ENCODE measurements around the gene ZNF506. TPM values are rescaled to one million over a fixed set of nuclear protein-coding genes. Genes with fewer than 3 reads are reported as not detected.
"Not testable (repeated sequence)": the region's sequence is repeated elsewhere in the genome, so short reads cannot be mapped to it uniquely, and the experiment has no call there.

Gene ZNF506
- total RNA-seq, 1 donor from 2014 or later: 20.9 TPM

DNA sequence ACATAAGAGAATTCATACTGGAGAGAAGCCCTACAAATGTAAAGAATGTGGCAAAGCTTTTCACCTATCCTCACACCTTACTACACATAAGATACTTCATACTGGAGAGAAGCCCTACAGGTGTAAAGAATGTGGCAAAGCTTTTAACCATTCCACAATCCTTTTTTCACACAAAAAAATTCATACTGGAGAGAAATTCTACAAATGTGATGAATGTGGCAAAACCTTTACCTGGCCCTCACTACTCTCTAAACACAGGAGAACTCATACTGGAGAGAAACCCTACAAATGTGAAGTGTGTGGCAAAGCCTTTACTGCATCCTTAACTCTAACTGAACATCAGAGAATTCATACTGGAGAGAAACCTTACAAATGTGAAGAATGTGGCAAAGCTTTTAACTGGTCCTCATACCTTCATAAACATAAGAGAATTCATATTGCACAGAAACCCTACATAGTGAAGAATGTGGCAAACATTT lies 14.0 kb upstream of the ZNF506 start:
- Histone ChIP-seq H3K9me3 (ENCODE audit: control insufficient read depth in 3 of 3, low read length in 3 of 3) (peaks cover 15 to 21% (median 20%) of the 10 kb centered on the region in 3 donors), H3K9ac (ENCODE audit: low read depth in 1 of 3, low read length in 3 of 3) (no peak overlapping the region), H3K36me3 (ENCODE audit: control insufficient read depth in 3 of 3, insufficient read depth in 3 of 3, low read length in 3 of 3) (no peaks in the 10 kb centered on the region), H3K27ac (ENCODE audit: low read depth, low read length) (no peak overlapping the region), H3K27me3 (ENCODE audit: control insufficient read depth in 3 of 3, insufficient read depth in 3 of 3, low read length in 3 of 3) (no peaks in the 10 kb centered on the region), H3K4me1 (ENCODE audit: control insufficient read depth in 3 of 3, insufficient read depth in 3 of 3, low read length in 3 of 3) (no peaks in the 10 kb centered on the region), H3K4me3 (ENCODE audit: low read length in 3 of 3) (no peak overlapping the region)

DNA sequence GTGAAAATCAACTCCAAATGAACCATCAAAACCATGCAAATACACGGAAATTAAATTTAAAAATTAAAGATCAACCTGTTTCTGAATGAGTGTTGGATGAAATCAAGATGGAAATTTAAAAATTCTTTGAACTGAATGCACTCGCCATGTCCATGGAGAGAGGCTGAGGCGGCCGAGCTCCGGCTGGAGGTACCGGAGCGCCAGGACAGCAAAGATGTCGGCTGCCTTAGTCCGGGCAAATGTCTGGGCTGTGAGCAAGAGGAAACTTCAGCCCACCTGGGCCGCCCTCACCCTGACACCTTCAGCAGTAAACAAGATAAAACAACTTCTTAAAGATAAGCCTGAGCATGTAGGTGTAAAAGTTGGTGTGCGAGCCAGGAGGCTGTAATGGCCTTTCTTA lies 5.3 kb upstream of the ZNF506 start:
- H3K36me3 ChIP-seq (ENCODE audit: control insufficient read depth in 3 of 3, insufficient read depth in 3 of 3, low read length in 3 of 3): no peaks in the 10 kb centered on the region
- H3K9me3 ChIP-seq (ENCODE audit: control insufficient read depth in 3 of 3, low read length in 3 of 3): peaks cover 6 to 17% (median 12%) of the 10 kb centered on the region in 3 donors
- H3K9ac ChIP-seq (ENCODE audit: low read depth in 1 of 3, low read length in 3 of 3): no peak overlapping the region
- no peaks in the 10 kb centered on the region for H3K27me3 ChIP-seq (ENCODE audit: control insufficient read depth in 3 of 3, insufficient read depth in 3 of 3, low read length in 3 of 3)
- H3K4me1 ChIP-seq (ENCODE audit: control insufficient read depth in 3 of 3, insufficient read depth in 3 of 3, low read length in 3 of 3): peaks cover 0 to 3% (median 0%) of the 10 kb centered on the region in 3 donors
- no peak overlapping the region for H3K4me3 ChIP-seq (ENCODE audit: low read length in 3 of 3)
- no peak overlapping the region for H3K27ac ChIP-seq (ENCODE audit: low read depth, low read length)

DNA sequence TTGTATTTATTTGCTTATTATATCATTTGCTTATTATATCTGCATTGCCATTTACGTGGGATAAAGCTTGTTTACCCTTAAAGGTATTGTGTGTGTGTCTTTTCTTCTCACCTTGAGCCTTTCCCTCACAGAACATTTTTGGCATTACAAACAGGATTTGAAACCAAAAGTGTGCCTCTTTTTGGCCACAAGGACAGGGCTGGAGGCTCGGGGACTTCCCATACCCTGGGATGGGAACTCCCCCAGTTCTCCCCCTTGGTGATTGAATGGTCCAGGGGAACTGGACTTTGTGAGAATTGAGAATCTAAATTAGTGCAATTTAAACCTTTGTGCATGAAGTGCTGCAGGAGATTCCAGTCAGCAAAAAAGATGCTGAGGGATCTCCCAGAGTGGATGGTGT lies 2.4 kb upstream of the ZNF506 start:
- no peaks in the 10 kb centered on the region for H3K27me3 ChIP-seq (ENCODE audit: control insufficient read depth in 3 of 3, insufficient read depth in 3 of 3, low read length in 3 of 3)
- H3K27ac ChIP-seq (ENCODE audit: low read depth, low read length): no peak overlapping the region
- H3K4me1 ChIP-seq (ENCODE audit: control insufficient read depth in 3 of 3, insufficient read depth in 3 of 3, low read length in 3 of 3): peaks cover 0 to 11% (median 0%) of the 10 kb centered on the region in 3 donors
- no peak overlapping the region for H3K4me3 ChIP-seq (ENCODE audit: low read length in 3 of 3)
- H3K36me3 ChIP-seq (ENCODE audit: control insufficient read depth in 3 of 3, insufficient read depth in 3 of 3, low read length in 3 of 3): no peaks in the 10 kb centered on the region
- H3K9me3 ChIP-seq (ENCODE audit: control insufficient read depth in 3 of 3, low read length in 3 of 3): peaks cover 0 to 2% (median 0%) of the 10 kb centered on the region in 3 donors
- no peak overlapping the region for H3K9ac ChIP-seq (ENCODE audit: low read depth in 1 of 3, low read length in 3 of 3)

DNA sequence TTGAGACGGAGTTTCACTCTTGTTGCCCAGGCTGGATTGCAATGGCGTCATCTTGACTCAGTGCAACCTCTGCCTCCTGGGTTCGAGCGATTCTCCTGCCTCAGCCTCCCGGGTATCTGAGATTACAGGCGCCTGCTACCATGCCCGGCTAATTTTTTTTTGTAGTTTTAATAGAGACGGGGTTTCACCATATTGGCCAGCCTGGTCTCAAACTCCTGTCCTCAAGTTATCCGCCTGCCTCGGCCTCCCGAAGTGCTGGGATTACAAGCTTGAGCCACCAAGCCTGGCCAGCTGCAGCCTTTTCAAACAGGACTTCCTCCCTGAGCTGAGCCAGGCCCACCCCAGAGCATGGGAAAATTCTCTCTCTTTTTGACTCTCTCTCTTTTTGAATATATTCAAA lies 426 bp upstream of the ZNF506 start:
- H3K4me3 ChIP-seq (ENCODE audit: low read length in 3 of 3): peak overlapping the region; percentile 97 to 99 (median 99)
- not testable (repeated sequence) for H3K36me3 ChIP-seq (ENCODE audit: control insufficient read depth in 3 of 3, insufficient read depth in 3 of 3, low read length in 3 of 3); H3K27me3 ChIP-seq (ENCODE audit: control insufficient read depth in 3 of 3, insufficient read depth in 3 of 3, low read length in 3 of 3); H3K9me3 ChIP-seq (ENCODE audit: control insufficient read depth in 3 of 3, low read length in 3 of 3)
- H3K4me1 ChIP-seq (ENCODE audit: control insufficient read depth in 3 of 3, insufficient read depth in 3 of 3, low read length in 3 of 3): peaks cover 0 to 11% (median 2%) of the 10 kb centered on the region in 3 donors
- peak overlapping the region; percentile 51 for H3K27ac ChIP-seq (ENCODE audit: low read depth, low read length)
- peak overlapping the region; percentile 71 to 100 (median 94) for H3K9ac ChIP-seq (ENCODE audit: low read depth in 1 of 3, low read length in 3 of 3)

DNA sequence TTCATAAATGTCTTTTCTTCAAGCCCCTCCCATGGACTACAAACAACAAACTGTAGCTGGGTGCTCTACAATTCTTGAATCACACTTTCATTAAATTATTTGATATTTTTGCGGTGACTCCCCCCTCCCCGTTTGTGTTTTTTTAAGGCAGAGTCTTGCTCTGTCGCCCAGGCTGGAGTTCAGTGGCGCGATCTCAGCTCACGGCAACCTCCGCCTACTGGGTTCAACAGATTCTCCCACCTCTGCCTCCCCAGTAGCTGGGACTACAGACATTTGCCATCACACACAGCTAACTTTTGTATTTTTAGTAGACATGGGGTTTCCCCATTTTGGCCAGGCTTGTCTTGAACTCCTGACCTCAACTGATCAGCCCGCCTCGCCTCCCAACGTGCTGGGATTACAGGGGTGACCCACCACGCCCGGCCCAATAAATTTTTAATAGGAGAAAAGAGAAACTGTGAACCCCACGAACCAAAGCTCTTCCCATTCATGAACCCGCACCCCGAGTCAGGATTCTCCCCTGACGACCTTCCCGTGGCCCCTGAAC lies 703 bp downstream of the ZNF506 start:
- H3K9me3 ChIP-seq (ENCODE audit: control insufficient read depth in 3 of 3, low read length in 3 of 3): peaks cover 0 to 2% (median 0%) of the 10 kb centered on the region in 3 donors

DNA sequence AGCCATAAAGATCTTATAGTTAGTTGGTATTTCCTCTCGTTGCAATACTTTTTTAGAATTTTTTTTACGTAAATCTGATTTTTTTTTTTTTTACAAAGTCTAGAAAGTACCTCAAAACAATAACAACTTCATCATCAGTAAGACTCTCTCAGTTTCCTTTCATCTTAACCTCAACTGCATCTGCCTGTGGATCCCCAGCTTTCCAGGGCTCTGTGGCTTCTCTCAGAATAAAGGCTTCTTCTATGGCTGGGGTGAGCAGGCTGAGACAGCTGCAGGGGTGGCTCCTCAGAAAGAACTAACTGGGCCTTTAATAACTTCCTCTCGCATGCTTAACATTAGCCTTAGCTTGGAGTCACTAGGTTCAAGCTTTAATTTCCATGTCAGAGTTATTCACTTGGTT lies 4.2 kb downstream of the ZNF506 start:
- no peaks in the 10 kb centered on the region for H3K27me3 ChIP-seq (ENCODE audit: control insufficient read depth in 3 of 3, insufficient read depth in 3 of 3, low read length in 3 of 3)
- peaks cover 5 to 11% (median 6%) of the 10 kb centered on the region in 3 donors for H3K36me3 ChIP-seq (ENCODE audit: control insufficient read depth in 3 of 3, insufficient read depth in 3 of 3, low read length in 3 of 3)
- H3K9ac ChIP-seq (ENCODE audit: low read depth in 1 of 3, low read length in 3 of 3): no peak overlapping the region
- no peak overlapping the region for H3K27ac ChIP-seq (ENCODE audit: low read depth, low read length)
- no peaks in the 10 kb centered on the region for H3K9me3 ChIP-seq (ENCODE audit: control insufficient read depth in 3 of 3, low read length in 3 of 3)
- H3K4me3 ChIP-seq (ENCODE audit: low read length in 3 of 3): no peak overlapping the region
- peaks cover 0 to 11% (median 2%) of the 10 kb centered on the region in 3 donors for H3K4me1 ChIP-seq (ENCODE audit: control insufficient read depth in 3 of 3, insufficient read depth in 3 of 3, low read length in 3 of 3)

More for the DNA sequence above, 703 bp downstream of the ZNF506 start:
- Histone ChIP-seq H3K27me3 (ENCODE audit: control insufficient read depth in 3 of 3, insufficient read depth in 3 of 3, low read length in 3 of 3) (no peaks in the 10 kb centered on the region), H3K27ac (ENCODE audit: low read depth, low read length) (peak overlapping the region; percentile 98), H3K36me3 (ENCODE audit: control insufficient read depth in 3 of 3, insufficient read depth in 3 of 3, low read length in 3 of 3) (peaks cover 0 to 4% (median 2%) of the 10 kb centered on the region in 3 donors), H3K4me1 (ENCODE audit: control insufficient read depth in 3 of 3, insufficient read depth in 3 of 3, low read length in 3 of 3) (peaks cover 0 to 11% (median 2%) of the 10 kb centered on the region in 3 donors), H3K9ac (ENCODE audit: low read depth in 1 of 3, low read length in 3 of 3) (peak overlapping the region; percentile 94 to 100 (median 98)), H3K4me3 (ENCODE audit: low read length in 3 of 3) (peak overlapping the region; percentile 97 to 99 (median 99))

DNA sequence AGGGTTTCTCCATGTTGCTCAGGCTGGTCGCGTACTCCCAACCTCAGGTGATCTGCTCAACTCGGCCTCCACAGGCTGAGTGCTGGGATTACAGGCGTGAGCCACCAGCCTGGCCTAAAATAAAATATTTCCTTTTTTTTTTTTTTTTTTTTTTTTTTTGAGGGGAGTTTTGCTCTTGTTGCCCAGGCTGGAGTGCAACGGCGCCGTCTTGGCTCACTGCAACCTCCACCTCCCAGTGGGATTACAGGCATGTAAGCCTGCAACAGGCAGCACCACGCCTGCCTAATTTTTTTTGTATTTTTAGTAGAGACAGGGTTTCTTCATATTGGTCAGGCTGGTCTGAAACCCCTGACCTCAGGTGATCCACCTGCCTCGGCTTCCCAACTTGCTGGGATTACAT lies 4.9 kb downstream of the ZNF506 start:
- H3K4me1 ChIP-seq (ENCODE audit: control insufficient read depth in 3 of 3, insufficient read depth in 3 of 3, low read length in 3 of 3): peaks cover 0 to 8% (median 2%) of the 10 kb centered on the region in 3 donors
- no peaks in the 10 kb centered on the region for H3K27me3 ChIP-seq (ENCODE audit: control insufficient read depth in 3 of 3, insufficient read depth in 3 of 3, low read length in 3 of 3)
- peaks cover 5 to 11% (median 6%) of the 10 kb centered on the region in 3 donors for H3K36me3 ChIP-seq (ENCODE audit: control insufficient read depth in 3 of 3, insufficient read depth in 3 of 3, low read length in 3 of 3)
- no peaks in the 10 kb centered on the region for H3K9me3 ChIP-seq (ENCODE audit: control insufficient read depth in 3 of 3, low read length in 3 of 3)
- no peak overlapping the region for H3K4me3 ChIP-seq (ENCODE audit: low read length in 3 of 3)
- H3K27ac ChIP-seq (ENCODE audit: low read depth, low read length): no peak overlapping the region
- no peak overlapping the region for H3K9ac ChIP-seq (ENCODE audit: low read depth in 1 of 3, low read length in 3 of 3)

DNA sequence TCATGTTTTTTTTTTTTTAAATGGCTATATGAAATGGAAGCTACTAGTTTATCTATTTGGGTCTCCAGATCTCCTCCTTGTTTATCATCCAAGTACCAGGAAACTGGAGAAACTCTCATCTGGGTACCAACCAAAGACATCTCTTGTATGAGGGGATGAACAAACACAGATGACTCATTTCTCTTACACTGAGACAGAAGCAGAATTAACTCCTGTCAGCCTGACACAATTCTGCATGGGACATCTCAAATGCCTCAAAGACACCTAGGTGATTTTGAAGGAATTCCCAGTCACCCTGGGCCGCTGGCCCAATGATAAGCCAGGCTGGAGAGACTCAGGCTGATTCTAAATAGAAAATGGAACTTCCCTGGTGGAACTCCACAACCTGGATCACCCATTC lies 9.6 kb downstream of the ZNF506 start:
- H3K4me3 ChIP-seq (ENCODE audit: low read length in 3 of 3); H3K4me1 ChIP-seq (ENCODE audit: control insufficient read depth in 3 of 3, insufficient read depth in 3 of 3, low read length in 3 of 3); H3K36me3 ChIP-seq (ENCODE audit: control insufficient read depth in 3 of 3, insufficient read depth in 3 of 3, low read length in 3 of 3); H3K27me3 ChIP-seq (ENCODE audit: control insufficient read depth in 3 of 3, insufficient read depth in 3 of 3, low read length in 3 of 3); H3K9me3 ChIP-seq (ENCODE audit: control insufficient read depth in 3 of 3, low read length in 3 of 3); H3K9ac ChIP-seq (ENCODE audit: low read depth in 1 of 3, low read length in 3 of 3); H3K27ac ChIP-seq (ENCODE audit: low read depth, low read length): not testable (repeated sequence)

DNA sequence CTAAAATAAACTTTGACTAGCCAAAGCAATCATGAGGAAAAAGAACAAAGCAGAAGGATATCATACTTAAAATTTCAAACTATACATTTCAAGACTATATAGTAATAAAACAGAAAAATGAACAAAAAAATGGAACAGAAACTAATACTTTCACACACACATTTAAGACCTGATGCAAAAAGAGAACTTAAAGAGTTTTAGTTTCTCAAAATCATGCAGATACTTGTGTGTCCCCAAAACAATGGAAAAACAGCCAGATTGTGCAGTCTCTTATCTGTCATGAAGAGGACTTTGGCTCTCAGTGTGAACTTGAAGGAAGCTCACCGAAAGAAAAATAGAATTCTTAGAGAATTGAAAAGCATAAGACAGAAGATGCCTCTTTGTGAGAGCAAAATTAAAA lies 16.1 kb downstream of the ZNF506 start:
- H3K27me3 ChIP-seq (ENCODE audit: control insufficient read depth in 3 of 3, insufficient read depth in 3 of 3, low read length in 3 of 3): no peaks in the 10 kb centered on the region
- peaks cover 2 to 10% (median 3%) of the 10 kb centered on the region in 3 donors for H3K36me3 ChIP-seq (ENCODE audit: control insufficient read depth in 3 of 3, insufficient read depth in 3 of 3, low read length in 3 of 3)
- H3K9me3 ChIP-seq (ENCODE audit: control insufficient read depth in 3 of 3, low read length in 3 of 3): no peaks in the 10 kb centered on the region

DNA sequence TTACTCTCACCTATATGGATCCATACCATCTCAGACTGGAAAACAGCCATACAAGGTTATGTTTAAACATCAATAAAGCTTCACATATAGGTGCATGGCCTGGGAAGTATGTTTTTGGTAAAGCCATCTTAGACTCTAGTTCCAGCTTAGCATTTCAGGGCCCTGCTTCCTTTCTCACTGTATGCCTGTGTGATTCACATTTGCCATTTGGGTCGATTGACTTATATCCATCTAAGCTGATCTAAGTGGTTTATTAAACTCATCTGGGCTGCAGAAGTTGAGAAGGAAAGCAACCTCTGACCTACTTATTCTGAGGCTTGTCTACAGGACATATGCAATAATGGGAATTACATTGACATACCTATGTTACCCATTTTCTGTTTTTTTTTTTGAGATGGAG lies 33.5 kb downstream of the ZNF506 start:
- H3K27me3 ChIP-seq (ENCODE audit: control insufficient read depth in 3 of 3, insufficient read depth in 3 of 3, low read length in 3 of 3): no peaks in the 10 kb centered on the region
- no peak overlapping the region for H3K9ac ChIP-seq (ENCODE audit: low read depth in 1 of 3, low read length in 3 of 3)
- H3K36me3 ChIP-seq (ENCODE audit: control insufficient read depth in 3 of 3, insufficient read depth in 3 of 3, low read length in 3 of 3): peaks cover 27 to 36% (median 31%) of the 10 kb centered on the region in 3 donors
- H3K4me3 ChIP-seq (ENCODE audit: low read length in 3 of 3): no peak overlapping the region
- H3K4me1 ChIP-seq (ENCODE audit: control insufficient read depth in 3 of 3, insufficient read depth in 3 of 3, low read length in 3 of 3): no peaks in the 10 kb centered on the region
- H3K27ac ChIP-seq (ENCODE audit: low read depth, low read length): no peak overlapping the region
- H3K9me3 ChIP-seq (ENCODE audit: control insufficient read depth in 3 of 3, low read length in 3 of 3): no peaks in the 10 kb centered on the region

More for the DNA sequence above, 16.1 kb downstream of the ZNF506 start:
- H3K27ac ChIP-seq (ENCODE audit: low read depth, low read length): no peak overlapping the region
- H3K9ac ChIP-seq (ENCODE audit: low read depth in 1 of 3, low read length in 3 of 3): no peak overlapping the region
- H3K4me3 ChIP-seq (ENCODE audit: low read length in 3 of 3): no peak overlapping the region
- H3K4me1 ChIP-seq (ENCODE audit: control insufficient read depth in 3 of 3, insufficient read depth in 3 of 3, low read length in 3 of 3): no peaks in the 10 kb centered on the region

Measured in skeletal muscle tissue (tissue), 4 donors.